HG03571 (cell line): ENCODE data around the gene GEN1.
"Not testable (repeated sequence)": the region's sequence is repeated elsewhere in the genome, so short reads cannot be mapped to it uniquely, and the experiment has no call there.

Experiments used
- ATAC-seq: cut with Tn5 transposase; IDR thresholded peaks from one replicate; pipeline ENCODE4 v1.9.1; 2021; ENCODE audit not compliant: unreplicated experiment

The GEN1 gene

GRCh38 chr2:17821535-17822444, 67.9 kb downstream of the GEN1 start:
- peak; percentile 42 for ATAC-seq

DNA sequence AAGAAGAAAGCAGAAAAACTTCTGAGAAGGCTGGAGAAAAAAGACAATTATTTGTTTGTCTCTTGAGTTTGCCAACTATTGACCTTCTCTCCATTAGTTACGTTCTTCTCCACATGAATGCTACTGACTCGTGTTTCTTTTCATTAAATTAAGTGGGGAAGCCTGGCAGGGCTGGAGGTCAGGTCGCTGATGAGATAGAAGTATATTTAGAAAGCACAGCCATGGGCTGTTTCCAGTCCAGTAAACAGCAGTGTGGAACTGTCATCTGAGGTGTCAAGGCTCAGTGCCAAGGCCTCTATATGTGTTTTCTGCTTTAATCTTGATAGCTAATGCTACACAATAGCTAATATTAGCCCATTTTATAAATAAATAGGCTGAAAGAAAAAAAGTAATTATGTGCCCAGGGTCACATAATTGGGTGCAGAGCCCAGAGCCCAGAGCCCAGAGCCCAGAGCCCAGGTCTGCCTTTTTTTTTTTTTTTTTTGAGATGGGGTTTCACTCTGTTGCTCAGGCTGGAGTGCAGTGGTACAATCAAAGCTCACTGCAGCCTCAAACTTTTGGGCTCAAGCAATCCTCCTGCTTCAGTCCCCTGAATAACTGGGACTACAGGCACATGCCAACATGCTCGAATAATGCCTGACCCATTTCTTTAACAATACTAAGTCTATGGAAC, 68.6 kb downstream of the GEN1 start:
- peak; percentile 64 for ATAC-seq

DNA sequence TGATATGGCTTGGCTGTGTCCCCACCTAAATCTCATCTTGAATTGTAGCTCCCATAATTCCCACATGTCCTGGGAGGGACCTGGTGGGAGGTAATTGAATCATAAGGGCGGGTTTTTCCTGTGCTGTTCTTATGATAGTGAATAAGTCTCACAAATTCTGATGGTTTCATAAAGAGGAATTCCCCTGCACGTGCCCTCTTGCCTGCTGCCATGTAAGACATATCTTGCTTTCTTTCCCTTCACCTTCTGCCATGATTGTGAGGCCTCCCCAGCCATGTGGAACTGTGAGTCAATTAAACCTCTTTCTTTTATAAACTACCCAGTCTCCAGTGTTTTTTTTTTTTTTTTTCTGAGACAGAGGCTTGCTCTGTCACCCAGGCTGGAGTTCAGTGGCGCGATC, 69.7 kb downstream of the GEN1 start:
- ATAC-seq = not testable (repeated sequence)

DNA sequence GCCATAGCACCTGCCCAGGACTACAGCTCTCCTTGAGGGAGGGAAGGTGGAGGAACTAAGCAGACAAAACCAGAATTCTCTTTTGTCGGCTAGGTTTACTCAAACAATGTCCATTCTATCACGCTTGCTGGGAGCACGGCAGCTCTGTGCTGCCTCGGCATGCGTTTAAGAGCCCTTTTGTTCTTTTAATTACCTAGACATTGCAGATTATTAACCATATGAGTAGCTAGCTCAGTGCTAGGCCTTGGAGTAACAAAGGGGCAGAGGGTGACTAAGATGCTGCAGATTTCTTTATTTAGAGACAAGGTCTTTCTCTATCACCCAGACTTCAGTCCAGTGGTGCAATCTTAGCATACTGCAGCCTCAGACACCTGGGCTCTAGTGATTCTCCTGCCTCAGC, 73.4 kb downstream of the GEN1 start:
- ATAC-seq = no peak

GRCh38 chr2:17827785-17828184, 73.8 kb downstream of the GEN1 start:
- no peak for ATAC-seq

DNA sequence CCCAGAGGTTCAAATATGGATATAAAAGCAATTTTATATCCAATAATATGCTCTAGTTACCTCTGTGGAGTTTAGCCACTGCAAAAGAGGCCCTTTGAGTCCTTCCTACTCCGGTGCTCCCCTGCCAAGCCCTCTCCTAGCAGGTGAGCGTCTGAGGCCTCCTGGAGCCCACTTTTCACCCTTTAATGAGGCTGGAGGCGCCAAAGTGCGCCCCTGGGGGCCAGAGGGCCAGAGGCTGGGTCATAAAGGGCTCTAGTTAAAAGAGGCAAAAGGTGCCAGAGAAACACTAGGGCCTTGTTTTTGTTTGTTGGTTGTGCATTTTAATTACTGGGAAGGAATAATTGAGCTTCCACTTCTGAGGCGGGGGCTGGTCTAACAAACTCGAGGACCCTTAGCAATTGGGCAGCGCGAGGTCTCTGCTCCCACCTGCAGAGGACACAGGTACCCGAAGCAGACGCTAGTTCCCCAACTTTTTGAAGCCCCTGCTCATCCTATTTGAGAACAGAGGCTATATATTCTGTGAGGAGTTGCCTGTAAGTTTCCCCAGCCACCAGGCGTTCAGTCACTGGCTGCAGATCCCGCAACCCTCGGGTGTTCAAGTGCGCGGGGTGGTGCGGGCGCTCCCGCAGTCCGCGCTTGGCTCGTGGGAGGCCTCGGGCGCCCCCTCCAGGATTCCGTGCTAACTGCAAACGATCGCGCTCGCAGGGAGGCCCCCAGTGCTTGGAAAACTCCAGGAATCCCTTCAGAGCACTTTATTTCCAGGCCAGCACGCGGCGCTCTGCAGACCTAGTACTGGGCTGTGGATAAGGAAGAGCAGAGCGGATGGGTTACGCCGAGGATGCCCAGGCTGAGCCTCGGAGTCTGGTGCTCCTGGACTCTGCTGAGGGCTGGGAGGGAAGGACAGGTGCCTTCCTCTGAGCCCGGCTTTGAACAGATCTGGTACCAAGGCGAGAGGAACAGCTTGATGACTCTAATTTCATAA, 76.4 kb downstream of the GEN1 start:
- ATAC-seq = peak; percentile 72

DNA sequence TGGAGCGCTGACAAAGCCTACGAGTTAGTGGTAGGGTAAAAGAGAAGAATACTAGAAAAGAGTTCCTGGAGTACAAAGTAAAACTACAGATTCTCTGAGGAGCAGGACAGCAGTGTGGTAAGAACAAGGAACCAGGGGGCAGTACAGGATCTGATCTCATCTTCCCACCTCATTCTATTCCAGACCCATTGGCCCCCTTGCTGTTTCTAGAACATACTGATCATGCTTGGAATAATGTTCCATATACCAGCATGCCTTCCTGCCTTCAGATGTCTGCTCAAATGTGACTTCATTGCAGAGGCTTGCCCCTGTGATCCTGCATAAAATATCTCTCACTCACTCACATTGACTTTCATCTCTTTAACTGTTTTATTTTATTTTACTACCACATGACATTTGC, 81.6 kb downstream of the GEN1 start:
- ATAC-seq = no peak
